GM18951 (cell line): ENCODE measurements around the gene ARHGAP26.
"Not testable (repeated sequence)": the region's sequence is repeated elsewhere in the genome, so short reads cannot be mapped to it uniquely, and the experiment has no call there.

Source experiments
- POLR2A ChIP-seq: IDR thresholded peaks from 4 replicates; pipeline ENCODE4 v1.6.1; 2011; ENCODE audit warnings: mild to moderate bottlenecking; ENCODE audit not compliant: insufficient read length, insufficient read depth; ENCODE audit errors: extremely low read depth
- in situ Hi-C: fragments of 300-500 bp; cut with MboI; formaldehyde crosslinking; loops from one replicate; pipeline ENCODE4 v1.12.0; 2022; ENCODE audit warnings: low sequenced_read_pairs, mixed read lengths, inconsistent platforms; ENCODE audit not compliant: unreplicated experiment

Gene ARHGAP26

DNA sequence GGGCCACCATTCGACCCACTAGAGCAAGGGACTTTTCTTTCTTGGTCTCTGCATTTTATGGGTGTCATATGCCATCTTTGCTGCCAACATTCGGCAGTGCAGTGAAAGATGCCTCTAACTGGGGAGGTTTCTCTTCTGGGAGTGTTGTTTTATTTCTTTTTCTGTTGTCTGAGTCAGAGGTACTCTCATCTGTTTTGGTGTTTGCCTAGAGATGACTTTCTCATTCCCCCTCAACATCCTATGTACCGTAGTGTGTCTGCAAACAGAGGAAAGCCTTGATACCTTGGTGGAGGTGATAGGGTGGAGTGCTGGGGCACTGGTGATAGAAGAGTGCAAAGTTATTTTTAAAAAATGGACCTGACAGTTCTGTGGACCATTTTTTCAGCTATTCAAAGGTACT is 182.1 kb downstream of the ARHGAP26 start:
- in situ Hi-C loops: no loop called here
- TF ChIP-seq POLR2A: no peak

- in situ Hi-C loops: not testable (repeated sequence)
Observed at GRCh38 chr5:142952871-142953270, 182.7 kb downstream of the ARHGAP26 start.

GRCh38 chr5:142954455-142954854 is 184.3 kb downstream of the ARHGAP26 start:
- in situ Hi-C loops: no loop called here
- no peak for TF ChIP-seq POLR2A

- no peak for TF ChIP-seq POLR2A
- in situ Hi-C loops: no loop called here
Observed at GRCh38 chr5:142955628-142956027, 185.5 kb downstream of the ARHGAP26 start.

DNA sequence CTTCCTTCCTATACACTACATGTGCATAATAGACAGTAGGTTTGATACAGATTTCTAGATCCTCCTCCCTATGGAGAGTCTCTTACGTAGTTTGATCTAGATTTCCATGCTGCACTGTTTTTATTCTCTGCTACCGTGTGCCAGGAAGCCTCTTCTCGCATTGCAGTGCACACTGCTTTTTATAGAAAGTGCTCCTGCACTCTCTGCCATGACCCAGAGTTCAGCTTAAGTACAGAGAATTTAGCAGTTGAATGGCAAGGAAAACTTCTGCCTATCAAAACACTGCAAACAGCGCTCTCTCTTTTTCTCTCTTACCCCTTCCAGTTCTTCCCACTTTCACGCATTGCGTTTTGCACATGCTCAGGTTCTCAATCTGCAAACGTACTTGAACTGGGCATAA is 187.4 kb downstream of the ARHGAP26 start:
- no peak for TF ChIP-seq POLR2A
- in situ Hi-C loops: no loop called here

GRCh38 chr5:142958944-142959682 is 188.9 kb downstream of the ARHGAP26 start:
- in situ Hi-C loops: no loop called here
- no peak for TF ChIP-seq POLR2A

DNA sequence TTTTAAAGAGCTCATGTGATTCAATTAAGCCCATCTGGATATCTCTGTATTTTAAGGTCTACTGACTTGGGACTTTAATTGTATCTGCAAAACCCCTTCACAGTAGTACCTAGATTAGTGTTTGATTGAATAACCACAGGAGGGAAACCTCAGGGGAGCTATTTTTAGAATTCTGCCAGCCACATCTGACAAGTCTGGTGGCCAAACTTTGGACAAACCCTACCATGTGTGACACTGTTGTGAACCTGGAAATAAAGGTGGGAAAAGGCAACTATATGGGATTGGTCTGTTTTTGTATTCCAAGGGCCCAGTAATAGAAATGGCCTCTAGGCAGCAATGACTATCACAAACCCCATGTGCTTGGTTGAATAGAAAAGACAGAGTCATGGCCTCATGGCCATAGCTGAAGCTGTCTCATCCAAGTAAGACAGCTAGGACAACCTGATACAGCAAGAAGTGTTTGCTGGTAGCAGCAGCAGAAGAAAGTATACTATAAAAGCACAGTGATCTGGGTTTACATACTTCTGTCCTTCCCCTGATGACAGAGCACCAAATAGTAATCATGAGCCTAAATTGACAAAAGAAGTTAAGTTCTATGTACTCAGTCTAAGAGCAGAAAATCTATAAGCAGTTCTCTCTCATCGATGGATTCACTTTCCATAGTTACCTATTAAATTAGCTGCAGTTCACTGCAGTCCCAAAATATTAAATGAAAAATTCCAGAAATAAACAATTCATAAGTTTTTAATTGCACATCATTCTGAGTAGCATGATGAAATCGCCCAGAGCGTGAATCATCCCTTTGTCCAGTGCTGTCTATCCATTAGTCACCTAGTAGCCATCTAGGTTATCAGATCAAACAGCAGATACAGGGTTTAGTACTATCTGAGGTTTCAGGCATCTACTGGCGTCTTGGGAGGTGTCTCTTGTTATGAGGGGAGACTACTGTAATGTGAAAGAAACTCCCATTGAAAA is 189.8 kb downstream of the ARHGAP26 start:
- in situ Hi-C loops: no loop called here

DNA sequence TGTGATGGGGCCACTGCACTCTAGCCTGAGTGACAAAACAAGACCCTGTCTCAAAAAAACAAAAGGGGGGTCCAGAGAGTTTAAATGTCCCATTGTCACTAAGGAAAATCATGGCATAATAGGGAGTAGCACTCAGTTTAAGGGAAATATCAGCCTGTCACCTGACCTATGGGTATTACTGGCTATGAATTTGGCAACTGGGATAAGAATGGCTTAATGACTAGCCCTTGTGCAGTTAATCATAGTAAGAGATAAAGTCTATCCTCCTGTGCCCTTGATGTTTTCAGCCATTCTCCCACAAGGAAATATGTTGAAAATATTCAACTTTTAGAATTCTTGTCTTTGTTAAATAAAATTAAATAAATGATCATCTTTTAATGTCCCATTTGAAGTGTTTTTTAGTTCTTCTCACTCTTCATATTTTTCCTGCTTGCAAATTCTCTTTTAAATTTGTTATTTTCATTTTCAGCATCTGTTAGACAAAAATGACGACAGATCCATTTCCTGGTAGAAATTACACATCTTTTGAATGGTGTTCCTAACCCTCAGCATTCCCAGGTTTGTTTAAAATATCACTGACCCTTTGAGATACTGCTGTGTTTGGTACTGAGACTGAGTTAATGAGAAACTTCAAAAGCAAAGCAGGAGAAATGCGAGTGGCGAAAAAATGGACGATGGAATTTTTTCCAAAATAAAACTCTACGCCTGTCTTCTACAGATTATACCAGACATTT is 191.4 kb downstream of the ARHGAP26 start:
- TF ChIP-seq POLR2A: no peak
- in situ Hi-C loops: no loop called here

More for the DNA sequence above, 189.8 kb downstream of the ARHGAP26 start:
- no peak for TF ChIP-seq POLR2A

GRCh38 chr5:142962174-142962533 is 192.0 kb downstream of the ARHGAP26 start:
- in situ Hi-C loops: no loop called here
- TF ChIP-seq POLR2A: no peak

GRCh38 chr5:142965258-142966120 is 195.3 kb downstream of the ARHGAP26 start:
- in situ Hi-C loops: not testable (repeated sequence)

DNA sequence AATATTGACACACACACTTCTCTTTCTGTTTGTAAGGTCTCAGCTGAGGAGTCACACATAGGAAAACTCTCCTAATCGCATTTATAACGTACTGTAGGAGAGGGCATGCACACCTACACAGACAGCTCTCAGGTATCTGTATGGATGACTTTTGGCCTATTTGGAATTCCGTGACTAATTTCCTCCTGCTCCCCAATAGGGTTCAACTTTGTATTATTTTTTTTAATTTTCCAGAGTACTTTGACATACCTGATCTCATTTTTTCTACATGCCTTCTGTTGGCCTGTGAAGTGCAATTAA is 195.9 kb downstream of the ARHGAP26 start:
- TF ChIP-seq POLR2A: no peak
- in situ Hi-C loops: no loop called here

- no peak for TF ChIP-seq POLR2A
- in situ Hi-C loops: no loop called here
Observed at GRCh38 chr5:142969186-142969585, 199.0 kb downstream of the ARHGAP26 start.
